NCI-H2171 treated with DMSO at 0.1 percent for 48 hours (cell line): ENCODE results near the gene APBB2.

Experiments used
- DNase-seq: peaks from one replicate; lab custom pipeline; 2025; lab: John Stamatoyannopoulos, UW

APBB2 gene

DNA sequence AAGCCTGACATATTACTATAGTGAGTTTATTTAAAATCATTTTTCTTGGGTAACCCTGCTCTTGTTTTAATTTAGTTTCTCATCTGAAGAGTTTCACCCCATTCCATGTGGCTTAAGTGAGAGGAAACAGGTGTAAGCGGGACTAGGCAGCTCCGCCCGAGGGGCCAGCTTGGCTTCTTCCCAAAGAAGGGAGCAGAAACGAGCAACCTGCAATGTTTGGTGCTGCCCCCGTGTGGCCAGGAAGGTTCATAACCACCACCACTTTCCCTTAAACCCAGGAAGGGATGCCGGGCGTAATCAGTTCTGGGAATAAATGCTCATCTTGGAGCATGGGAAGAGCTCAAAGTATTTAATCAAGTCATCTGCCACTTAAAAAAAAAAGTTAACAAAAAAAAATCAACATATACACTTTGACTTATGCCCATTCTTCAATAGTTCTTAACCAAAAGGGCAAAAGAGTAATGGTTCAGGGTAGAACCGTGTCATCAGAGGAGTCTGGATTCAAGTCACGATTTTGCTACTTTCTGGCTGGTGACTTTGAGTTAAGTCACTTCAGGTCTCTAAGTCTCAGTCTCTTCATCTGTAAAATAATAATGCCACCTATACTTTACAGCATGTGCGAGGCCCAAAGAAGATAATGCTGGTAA, 316.7 kb downstream of the APBB2 start:
- peak; percentile 54 for DNase-seq

- DNase-seq = no peak
Measured at GRCh38 chr4:40890764-40891163, 323.6 kb downstream of the APBB2 start.

DNA sequence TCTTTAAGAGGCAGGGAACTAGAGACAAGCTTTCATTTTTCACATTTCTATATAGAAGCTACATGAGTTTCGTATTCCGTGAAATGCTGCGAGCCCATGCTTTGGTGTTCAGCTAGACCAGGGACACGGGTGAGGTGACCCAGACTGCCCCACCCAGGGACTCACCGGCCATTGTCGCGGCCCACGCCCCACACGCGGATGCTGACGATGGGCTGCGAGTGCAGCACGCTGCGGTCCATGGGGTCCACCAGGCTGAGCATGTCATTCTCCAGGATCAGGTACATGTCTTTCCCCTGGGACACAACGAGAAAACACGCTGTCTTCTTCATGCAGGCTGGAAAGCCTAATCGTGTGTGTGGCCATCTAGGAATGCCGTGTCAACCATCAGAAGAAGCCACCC, 324.1 kb downstream of the APBB2 start:
- DNase-seq = no peak

- peak; percentile 71 for DNase-seq
Measured at GRCh38 chr4:40888933-40889332, 325.4 kb downstream of the APBB2 start.

GRCh38 chr4:40887764-40888131, 326.6 kb downstream of the APBB2 start:
- peak; percentile 24 for DNase-seq

DNA sequence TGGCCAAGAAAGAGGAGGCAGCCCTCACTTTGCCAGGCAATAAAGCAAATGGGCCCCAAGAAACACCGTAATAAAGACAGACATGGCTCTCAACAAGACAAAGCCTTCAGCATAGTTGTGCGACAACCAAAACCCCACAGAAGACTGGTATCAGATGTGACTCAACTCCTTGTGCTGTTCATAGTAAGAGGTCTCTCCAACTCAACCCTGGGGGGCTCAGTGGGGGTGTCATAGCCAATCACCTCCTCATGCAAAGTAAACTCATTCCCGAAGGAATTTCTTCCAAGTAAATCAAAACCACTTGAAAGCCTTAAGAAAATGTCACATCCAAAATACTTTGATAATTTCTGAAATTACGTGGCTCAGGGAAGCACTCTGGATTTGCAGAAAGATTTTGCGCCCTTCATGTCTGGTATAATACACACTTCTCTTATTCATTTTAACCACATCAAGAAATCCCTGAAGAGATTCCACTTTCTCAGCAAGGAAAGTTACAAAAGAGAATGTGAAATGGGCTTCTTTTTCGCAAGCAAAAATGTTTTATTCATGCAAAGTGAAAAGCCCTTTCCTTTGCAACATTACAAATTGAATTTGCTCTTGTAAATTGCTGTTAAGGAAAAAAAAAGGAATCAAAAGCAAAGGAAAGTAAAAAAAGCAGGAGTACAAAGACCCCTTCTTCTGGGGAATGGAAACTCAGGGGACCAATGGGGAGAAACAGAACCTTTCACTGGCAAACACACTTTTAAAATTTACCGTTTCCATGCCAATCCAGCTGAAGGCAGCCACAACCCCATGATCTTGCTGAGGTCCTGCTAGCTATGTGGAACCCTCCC, 327.2 kb downstream of the APBB2 start:
- DNase-seq = no peak

DNA sequence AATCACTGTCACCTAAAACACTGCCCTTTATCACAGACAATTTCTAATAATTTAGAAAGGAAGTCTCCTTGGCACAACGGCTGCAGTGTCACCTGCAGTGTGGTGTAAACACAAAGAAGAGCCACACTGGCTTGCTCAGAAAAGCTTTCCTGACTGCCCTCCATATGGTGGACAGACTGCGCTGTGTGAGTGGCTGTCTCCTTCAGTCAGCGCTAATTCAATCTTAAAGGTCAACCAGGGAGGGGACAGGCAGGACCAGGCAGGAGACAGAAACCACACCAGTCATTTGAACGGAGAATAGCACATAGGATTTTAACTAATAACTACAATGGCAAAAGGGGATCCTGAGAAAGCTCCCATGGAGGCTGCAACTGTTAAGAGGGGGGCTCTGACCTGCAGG, 332.5 kb downstream of the APBB2 start:
- DNase-seq = no peak

- no peak for DNase-seq
Measured at GRCh38 chr4:40881096-40881495, 333.2 kb downstream of the APBB2 start.

- no peak for DNase-seq
Measured at GRCh38 chr4:40878548-40879055, 335.7 kb downstream of the APBB2 start.

GRCh38 chr4:40877081-40877480, 337.3 kb downstream of the APBB2 start:
- no peak for DNase-seq

- no peak for DNase-seq
Measured at GRCh38 chr4:40875507-40876150, 338.7 kb downstream of the APBB2 start.

DNA sequence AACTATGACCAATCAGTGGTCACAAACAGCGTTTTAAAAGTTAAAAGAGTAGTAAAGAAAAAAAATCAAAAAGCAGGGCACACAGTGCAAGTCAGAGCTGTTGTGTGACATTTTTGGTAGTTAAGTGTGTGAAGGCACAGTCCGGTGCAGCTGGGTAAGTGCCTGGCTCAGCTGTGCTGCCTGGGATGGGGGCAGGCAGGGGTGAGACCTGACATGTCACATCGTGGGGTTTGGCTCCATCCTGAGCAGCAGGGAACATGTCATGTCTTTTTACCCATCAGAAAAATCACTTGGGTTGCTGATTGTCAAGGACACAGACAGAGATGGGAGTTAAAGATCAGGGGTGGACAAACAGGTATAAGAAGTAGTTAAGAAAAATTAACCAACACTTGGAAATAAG, 339.4 kb downstream of the APBB2 start:
- no peak for DNase-seq

GRCh38 chr4:40874331-40874730, 340.0 kb downstream of the APBB2 start:
- DNase-seq = no peak

- no peak for DNase-seq
Measured at GRCh38 chr4:40871695-40872250, 342.6 kb downstream of the APBB2 start.

DNA sequence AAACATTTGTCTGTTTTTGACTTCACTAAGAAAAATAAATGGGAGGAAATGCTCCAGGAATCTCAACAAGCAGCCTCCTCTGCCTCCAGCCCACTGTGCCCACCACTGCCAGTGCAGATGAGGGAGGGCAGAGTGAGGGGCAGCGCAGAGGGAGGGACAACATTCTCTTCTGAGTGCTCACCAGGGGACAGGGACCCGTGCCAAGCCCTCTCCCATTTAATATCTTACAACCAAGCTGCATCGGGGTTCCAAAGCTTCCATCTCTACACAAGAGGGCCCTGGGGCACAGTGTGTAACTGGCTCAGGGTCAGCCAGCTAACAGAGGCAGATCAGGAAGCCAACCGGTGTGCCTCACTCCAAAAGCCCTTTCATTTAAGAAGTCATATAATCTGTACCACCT, 344.2 kb downstream of the APBB2 start:
- DNase-seq = no peak

GRCh38 chr4:40865696-40866095, 348.6 kb downstream of the APBB2 start:
- no peak for DNase-seq

GRCh38 chr4:40864531-40864930, 349.8 kb downstream of the APBB2 start:
- DNase-seq = no peak

DNA sequence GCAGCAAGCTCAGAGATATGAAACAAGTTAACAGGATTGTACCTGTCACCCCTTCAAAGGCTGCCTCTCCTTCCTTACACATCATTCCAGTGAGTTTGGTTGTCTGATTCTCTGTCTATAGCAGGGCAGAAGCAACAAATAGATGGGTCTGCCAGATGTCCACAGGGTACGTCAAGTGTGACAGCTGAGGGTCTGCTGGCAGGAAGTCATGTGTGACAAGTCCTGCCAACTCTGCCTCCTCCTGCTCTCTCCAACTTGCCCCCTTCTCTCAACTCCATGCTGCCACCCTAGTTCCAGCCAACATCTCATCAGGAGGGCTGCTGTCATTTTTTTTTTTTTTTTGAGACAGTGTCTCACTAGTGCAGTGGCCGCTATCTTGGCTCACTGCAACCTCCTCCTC, 355.4 kb downstream of the APBB2 start:
- no peak for DNase-seq

DNA sequence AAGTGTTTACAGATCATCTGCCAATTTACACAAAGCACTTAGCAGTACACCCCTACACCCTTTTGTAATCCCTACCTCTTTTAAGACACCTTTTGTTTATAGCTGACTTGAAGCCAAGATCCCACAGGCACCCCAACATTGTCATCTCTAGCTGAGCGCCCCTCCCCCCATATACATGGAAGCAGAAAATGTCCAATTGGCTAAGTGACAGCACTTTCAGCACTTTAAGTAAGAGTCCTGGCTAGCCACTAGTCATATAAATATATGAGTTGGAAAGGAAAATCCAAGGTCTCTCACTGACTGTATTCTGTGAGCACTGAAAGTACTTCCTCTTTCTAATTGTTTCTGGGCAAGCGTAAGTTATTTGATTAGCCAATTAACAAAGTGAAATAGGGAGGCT, 356.4 kb downstream of the APBB2 start:
- no peak for DNase-seq

DNA sequence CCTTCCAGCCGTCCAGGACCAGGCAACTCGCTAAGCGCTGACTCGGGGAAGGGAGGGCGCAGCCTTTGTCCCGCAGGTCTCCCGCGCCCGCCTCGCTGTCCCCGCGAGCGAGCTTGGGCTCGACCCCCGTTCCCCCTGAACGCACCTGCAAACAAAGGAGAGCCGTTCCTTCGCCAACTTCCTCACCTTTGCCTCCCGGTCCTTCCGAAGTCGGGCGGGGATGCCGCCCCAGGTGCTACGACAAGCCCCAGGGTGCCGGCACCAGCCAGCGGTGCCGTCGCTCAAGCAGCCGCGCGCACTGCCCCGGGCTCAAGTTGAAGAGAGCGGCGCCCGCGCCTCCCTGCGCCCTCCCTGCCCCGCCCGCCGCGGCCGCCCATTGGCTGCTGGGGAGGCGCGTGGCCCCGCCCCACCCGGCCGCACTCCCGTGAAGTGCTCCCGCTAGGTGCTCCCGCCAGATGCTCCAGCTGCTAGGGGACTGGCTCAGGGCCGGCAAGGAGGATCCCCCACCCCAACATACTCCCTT, 357.4 kb downstream of the APBB2 start:
- DNase-seq = peak; percentile 46

GRCh38 chr4:40856277-40856839, 358.0 kb downstream of the APBB2 start:
- no peak for DNase-seq

- no peak for DNase-seq
Measured at GRCh38 chr4:40850496-40850895, 363.8 kb downstream of the APBB2 start.
